NCI-H1930 (cell line): ENCODE results near the gene SHOC2.
"Not testable (repeated sequence)": the region's sequence is repeated elsewhere in the genome, so short reads cannot be mapped to it uniquely, and the experiment has no call there.

Experiments
- DNase-seq, 2 experiments: peaks; one replicate each; lab custom pipeline; 2025; lab: John Stamatoyannopoulos, UW

The SHOC2 gene

GRCh38 chr10:110901954-110902819 is 17.2 kb upstream of the SHOC2 start:
- DNase-seq, result no peak

DNA sequence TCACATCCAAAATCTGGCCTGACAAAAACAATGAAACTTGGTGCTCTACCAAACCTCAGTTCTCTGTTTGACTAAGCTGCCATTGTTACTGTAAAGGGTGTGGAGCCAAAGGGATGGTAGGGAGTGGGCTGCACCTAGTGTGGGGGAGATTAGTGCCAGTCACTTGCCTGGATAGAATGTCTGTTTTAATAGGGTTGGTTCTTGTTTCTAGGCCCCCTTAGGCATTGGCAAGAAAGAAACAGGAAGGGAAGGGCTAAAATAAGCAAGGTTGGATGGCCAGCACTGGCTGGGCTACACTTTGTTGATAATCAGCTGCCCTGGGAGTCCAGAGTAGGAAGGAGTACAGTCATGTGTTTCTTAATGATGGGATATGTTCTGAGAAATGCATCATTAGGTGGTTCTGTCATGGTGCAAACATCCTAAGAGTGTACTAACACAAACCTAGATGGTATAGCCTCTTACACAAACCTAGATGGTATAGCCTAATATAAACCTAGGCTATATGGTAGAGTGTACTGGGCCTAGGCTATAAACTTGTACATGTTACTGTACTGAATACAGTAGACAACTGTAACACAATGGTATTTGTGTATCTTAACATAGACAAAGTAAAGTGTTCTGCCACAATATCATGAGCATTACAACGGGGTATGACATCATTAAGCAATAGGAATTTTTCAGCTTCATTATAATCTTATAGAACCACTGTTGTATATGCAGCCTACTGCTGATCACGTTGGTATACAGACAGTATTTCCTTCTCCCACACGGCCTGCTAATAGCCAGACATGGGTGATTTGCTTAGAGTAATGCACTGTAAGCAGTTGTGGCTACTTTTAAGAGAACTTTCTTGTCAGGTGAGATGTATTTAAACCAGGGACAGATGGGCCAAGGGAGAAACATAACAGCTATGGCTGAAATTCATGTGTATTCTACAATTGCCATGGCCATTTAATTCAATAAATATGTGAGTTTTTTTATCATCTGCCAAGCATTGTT is 15.8 kb upstream of the SHOC2 start:
- DNase-seq, result no peak

DNA sequence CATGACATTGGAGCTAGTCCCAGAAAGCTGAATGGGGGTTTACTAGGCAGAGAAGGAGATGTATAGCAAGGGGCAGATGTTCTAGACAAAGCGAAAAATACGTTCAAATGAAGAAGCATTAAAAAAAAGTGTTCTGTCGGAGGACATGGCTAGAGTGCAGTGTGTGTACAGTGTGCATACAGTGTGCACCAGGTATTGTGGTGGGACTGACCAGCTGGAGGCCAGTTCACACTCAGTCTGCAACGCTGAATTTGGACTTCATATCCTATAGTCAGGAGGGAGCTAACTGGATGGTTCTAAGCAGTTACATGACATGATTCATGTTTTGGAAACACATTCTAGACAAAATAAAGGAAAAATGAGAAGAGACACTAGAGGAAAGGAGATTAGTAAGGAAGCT is 9.3 kb upstream of the SHOC2 start:
- no peak for DNase-seq

- DNase-seq, result no peak
These were observed 7.0 kb upstream of the SHOC2 start for GRCh38 chr10:110912374-110912773.

GRCh38 chr10:110914431-110914830 is 5.0 kb upstream of the SHOC2 start:
- no peak for DNase-seq

DNA sequence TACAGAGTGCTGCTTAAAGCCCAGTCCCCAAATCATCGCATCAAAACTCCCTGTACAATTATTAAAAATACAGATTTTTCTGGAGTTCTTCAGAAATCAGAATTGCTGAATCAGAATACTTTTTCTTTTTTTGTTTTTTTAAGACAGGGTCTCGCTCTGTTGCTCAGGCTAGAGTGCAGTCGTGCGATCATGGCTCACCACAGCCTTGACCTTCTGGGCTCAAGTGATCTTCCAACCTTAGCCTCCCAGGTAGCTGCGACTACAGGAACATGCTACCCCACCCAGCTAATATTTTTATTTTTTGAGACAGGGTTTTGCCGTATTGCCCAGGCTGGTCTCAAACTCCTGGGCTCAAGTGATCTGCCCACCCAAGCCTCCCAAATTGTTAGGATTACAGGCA is 4.4 kb upstream of the SHOC2 start:
- DNase-seq, result no peak

GRCh38 chr10:110915600-110915999 is 3.8 kb upstream of the SHOC2 start:
- DNase-seq, result not testable (repeated sequence)

DNA sequence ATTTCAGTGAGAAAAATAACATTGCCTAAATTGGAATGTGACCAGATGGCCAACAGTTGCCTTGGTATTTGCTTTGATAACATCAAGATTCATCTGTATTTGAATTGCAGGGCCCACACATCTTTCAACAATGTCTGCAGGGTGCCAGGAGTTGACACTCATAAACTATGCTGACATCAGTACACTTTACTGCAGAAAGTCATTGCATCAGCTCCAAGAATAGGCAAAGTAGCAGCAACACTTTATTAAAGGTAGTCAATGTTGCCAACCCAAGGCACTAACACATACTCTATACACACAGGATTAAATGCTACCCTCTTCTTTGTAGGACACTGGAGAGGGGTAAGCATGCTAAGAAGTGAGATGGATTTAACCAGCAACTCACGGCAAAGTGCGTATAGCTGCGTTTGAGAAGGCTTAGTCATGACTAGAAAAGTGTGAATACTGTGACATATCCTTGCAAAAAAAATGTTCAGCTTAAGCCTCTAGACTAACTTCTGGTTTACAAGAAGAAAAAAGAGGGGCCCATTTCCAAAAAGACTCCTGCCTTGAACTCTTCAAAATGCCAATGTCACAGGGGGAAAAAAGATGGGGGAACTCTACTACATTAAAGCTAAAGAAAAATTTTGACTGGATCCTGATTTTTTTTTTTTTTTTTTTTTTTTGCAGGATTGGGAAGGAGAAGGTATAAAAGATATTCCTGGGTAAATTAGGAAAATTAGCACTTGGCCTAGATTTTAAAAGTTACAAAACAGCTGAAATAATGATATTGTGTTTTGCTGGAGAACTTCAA is 2.7 kb upstream of the SHOC2 start:
- no peak for DNase-seq

- DNase-seq, result peak; percentile 43 to 64
These were observed 1.1 kb upstream of the SHOC2 start for GRCh38 chr10:110918269-110918642.

GRCh38 chr10:110918643-110919348 is 608 bp upstream of the SHOC2 start, which contains the start of gene BBIP1:
Gene BBIP1 (minus strand): TSS chr10:110919180. CDS start chr10:110918157, 1,023 bp downstream.
- DNase-seq, result peak; percentile 96 to 97

DNA sequence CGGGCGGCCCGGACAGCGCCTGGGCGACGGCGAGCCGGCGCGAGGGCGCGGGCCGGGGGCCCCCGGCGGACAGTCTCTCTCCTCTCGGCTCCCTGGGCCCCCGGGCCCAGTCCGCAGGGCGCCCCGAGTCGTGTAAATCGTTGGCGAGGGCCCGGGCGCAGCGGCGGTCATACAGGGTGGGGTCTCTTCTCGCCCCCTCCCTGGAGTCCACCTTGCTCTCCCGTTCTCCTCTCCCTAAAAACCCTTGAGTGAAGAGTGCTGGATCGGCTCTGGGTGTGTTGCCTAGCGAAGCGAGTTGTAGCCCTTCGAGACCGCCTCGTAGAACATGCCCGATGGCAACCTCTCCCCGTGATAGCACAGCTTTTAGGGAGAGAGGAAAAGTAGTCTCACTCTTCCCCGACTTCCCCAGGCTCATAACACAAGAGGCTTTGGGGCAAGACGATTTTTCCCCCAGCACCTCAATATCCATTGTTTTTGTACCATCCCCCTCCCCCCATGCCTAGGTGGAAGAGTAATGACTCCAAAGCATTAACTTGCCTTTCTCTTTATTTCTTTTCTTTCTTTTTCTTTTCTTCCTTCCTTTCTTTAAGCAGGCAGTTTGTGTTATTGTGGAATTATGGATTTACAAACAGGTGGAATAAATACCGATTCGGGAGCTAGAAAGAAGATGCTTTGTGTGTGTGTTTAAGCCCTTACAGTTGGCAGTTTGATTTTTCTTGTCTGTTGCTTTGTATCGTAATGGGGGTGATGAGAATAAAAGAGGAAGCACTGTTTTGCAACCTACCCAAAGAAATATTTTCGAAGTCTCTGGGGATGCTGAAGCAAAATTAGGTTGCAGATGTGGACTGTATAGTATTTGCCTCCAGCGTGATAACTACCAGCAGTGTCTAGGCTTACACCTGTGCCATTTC is 822 bp downstream of the SHOC2 start:
- peak in 1 of 2 experiments; percentile 12 for DNase-seq

GRCh38 chr10:110923856-110924493 is 4.6 kb downstream of the SHOC2 start:
- DNase-seq, result no peak

DNA sequence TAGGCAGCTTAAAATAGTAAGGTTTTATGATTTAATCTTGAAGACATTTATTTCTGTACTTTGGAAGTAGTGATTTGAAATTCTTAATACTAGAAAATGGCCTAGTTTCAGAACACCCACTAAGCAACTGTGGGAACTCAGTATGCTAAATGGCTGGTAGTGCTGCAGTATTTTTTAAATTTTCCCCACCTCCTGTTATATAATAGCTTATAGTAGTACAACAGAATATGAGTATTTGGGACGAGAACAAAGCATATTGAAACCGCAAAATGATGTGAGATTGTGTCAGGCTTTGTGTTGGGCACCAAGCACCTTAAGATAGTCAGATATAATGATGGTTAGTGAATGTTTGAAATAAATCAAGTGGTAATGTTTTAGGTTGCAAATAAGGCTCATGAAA is 8.1 kb downstream of the SHOC2 start:
- DNase-seq, result no peak

DNA sequence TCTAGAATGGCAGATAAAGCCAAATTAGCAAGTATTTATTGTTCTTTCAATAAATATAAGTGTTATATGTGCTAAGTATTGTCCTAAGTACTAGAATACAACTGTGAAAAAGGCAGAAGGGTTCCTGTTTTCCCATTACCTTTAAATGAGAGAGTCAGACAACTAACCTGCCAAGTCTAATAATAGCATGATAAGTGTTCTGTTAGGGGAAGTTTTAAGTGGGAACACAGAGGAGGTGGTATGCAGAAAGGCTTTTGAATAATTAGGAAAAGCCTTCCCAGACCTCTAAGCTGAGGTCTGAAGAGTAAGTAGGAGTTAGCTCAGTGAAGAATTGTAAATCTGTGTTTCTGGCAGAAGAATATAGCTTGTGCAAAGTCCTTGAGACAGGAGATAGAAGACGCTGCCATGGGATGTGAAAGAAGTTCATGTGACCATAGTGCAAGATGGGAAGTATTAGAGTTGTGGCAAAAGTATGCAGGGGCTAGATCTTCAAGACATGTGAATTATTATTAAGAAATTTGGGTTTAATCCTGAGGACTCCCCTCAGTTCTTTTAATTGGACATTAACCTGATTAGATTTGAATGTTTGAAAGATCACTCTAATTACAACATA is 12.5 kb downstream of the SHOC2 start:
- no peak for DNase-seq

DNA sequence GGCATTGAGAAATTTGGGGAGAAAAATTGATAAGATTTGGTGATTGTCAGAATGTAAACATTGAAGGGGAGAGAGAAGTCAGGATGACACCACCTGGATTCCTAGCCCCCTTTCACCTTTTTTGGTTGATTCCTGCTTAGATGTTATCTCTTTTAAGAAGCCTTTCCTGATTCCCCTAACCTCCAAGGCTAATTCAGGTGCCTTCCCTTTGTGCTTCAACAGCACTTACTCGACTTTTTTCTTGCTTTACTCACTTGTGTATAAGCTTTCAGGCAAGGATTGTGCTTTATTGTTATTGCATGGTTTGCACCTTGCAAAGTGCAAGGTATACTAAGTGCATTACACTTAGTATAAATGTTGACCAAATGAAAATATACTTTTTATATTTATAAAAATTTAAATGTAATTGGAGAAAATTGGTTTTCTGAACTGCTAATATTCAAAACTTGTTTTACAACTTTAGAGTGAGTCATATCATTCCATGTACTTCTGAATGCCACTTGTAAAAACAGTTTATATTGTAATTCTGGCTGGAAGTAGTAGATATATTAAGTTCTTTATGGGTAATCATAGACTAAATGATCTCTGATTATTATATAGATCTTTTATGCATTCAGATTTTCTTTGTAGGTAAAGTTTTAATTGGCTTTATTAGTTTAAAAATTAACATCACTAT is 13.2 kb downstream of the SHOC2 start:
- DNase-seq, result no peak

- no peak for DNase-seq
These were observed 17.4 kb downstream of the SHOC2 start for GRCh38 chr10:110936757-110937156.

DNA sequence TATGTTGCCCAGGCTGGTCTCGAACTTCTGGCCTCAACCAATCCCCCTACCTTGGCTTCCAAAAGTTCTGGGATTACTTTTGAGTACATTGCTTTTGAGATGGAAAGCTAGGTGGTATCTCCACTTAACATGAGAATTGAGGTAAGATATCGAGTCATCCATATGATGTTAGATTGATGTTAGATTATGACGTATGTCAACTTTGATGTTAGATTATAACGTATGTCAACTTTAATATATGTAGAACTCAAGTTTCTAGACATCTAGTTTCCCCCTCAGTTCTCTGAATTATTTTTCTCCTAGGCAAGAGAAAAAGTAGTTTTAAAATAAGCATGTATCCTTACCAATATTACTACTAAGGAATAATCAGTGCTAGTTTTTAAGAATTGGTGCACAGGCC is 20.0 kb downstream of the SHOC2 start:
- DNase-seq, result no peak

DNA sequence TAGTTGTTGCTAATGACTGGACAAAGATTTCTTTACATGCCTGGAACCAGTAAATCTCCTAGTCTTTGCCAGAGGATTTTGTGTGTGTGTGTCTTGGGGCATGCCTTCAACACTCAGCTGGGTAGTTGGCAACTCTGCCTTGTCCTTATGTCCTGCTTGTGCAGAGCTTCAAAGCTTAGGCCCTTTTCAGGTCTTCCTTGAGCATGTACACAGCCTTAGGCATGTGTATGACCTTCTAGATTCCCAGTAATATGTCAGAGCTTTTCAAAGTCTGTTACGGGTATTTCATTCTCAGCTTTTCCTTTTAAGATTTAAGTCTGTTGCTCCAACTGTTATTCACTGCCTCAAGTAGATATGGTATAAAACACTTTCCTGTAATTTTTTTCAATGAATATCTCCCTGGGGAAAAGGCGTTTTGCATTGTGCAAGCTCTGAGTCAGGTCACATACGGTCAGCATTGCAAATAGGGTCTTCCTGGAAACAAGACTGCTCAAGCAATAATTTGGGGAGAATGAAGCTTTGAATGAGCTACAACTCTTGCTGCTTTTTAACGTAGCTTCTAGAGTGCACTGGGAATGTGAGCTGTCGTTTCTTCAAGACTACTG is 25.5 kb downstream of the SHOC2 start:
- no peak for DNase-seq
